Measurements from ENCODE around the gene EEF1AKMT2. TPM values are rescaled to one million over a fixed set of nuclear protein-coding genes. Genes with fewer than 3 reads are reported as not detected.

The EEF1AKMT2 gene
- polyA plus RNA-seq, 1 of the 3 experiments (the other 2 are of a cell fraction), result 14.0 TPM

- no peak for TF ChIP-seq ZBTB33 (IDR thresholded peaks at IDR 0.05; ENCODE audit: borderline replicate concordance, low read depth)
- TF ChIP-seq JUND (IDR thresholded peaks at IDR 0.05), result no peak
- no peak for TF ChIP-seq ELF1 (IDR thresholded peaks at IDR 0.05)
- no peak for TF ChIP-seq RFX5 (IDR thresholded peaks at IDR 0.05; ENCODE audit: low read length)
- TF ChIP-seq CHD2 (IDR thresholded peaks at IDR 0.05; ENCODE audit: low read length, partially characterized antibody), result no peak
- no peak for TF ChIP-seq RCOR1 (IDR thresholded peaks at IDR 0.05; ENCODE audit: low read length)
- TF ChIP-seq RAD21 (IDR thresholded peaks at IDR 0.05; ENCODE audit: low read length), result peak; percentile 79
- no peak for TF ChIP-seq IRF3 (IDR thresholded peaks at IDR 0.05; ENCODE audit: low read depth, low read length)
- no peak for TF ChIP-seq GATA2 (CRISPR knock-in tag; IDR thresholded peaks at IDR 0.05)
Measured at GRCh38 chr10:124745673-124746072, 46.0 kb downstream of the EEF1AKMT2 start (continued).

DNA sequence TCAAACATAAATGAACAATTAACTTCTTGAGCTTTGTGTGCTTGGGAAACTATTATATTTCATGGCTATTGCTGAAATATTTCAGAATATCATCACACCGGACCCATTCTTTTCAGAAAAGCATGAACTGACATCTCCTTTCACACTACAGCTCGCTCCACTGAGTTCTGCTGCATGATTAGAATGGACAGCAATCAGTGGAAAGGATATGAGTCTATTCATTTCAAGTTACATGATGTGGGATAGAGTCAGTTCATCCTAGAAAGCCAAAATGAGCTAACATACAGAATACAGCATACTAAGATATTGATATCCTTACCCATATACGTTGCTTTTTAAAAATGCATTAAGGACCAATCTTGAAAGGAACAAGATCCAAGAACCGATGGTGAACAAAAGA lies 46.4 kb downstream of the EEF1AKMT2 start:
- ChIA-PET CTCF (interaction anchor here (0.6 to 6.5 kb wide), 35 partner anchors 8 to 355 kb away, joined by 3 to 105 read pairs (median 3); partner anchors contain the start of gene EEF1AKMT2), POLR2A (interaction anchor here (1.6 kb wide), 1 partner anchor 11 kb away, joined by 4 read pairs; no protein-coding TSS in a partner anchor)
- 0 out of 2 replicates have a peak overlapping the region, but pooled peaks have one; percentile 1 for H3K9ac ChIP-seq
- no peaks in the 10 kb centered on the region for H3K9me3 ChIP-seq
- no peak overlapping the region for H2AFZ ChIP-seq (ENCODE audit: low read depth)
- no peak overlapping the region for H3K4me2 ChIP-seq
- DNase-seq, result no peak
- H3K27ac ChIP-seq (ENCODE audit: low read depth in 2 of 2, low read length in 1 of 2), result peak overlapping the region; percentile 28 to 34; a peak in 2 of 4 replicates
- TF ChIP-seq TEAD4 (IDR thresholded peaks at IDR 0.05; ENCODE audit: borderline replicate concordance, insufficient read depth) (no peak), MAX (IDR thresholded peaks at IDR 0.05; ENCODE audit: low read depth) (no peak), SMC3 (IDR thresholded peaks at IDR 0.05; ENCODE audit: low read depth, low read length) (no peak), FOXM1 (IDR thresholded peaks at IDR 0.05; ENCODE audit: low read depth) (no peak), EP300 (IDR thresholded peaks at IDR 0.05; ENCODE audit: borderline replicate concordance in 1 of 2, low read depth in 1 of 2, low read length in 1 of 2) (no peak), GABPA (IDR thresholded peaks at IDR 0.05; ENCODE audit: low read depth) (no peak), MXI1 (IDR thresholded peaks at IDR 0.05; ENCODE audit: low read depth, low read length) (no peak)
- peaks cover 8% of the 10 kb centered on the region; the same call in 1 of the 2 replicates for H3K79me2 ChIP-seq (ENCODE audit: insufficient read depth)
- H4K20me1 ChIP-seq (ENCODE audit: insufficient read depth), result peaks cover 12% of the 10 kb centered on the region; the same call in 1 of the 2 replicates
- H3F3A ChIP-seq (replicated peaks; ENCODE audit: insufficient read depth), result peaks cover 21% of the 10 kb centered on the region
- H3K27me3 ChIP-seq (ENCODE audit: insufficient read depth), result no peaks in the 10 kb centered on the region
- no peaks in the 10 kb centered on the region for H3K9me2 ChIP-seq
- no peak overlapping the region for H3K4me3 ChIP-seq (ENCODE audit: low read depth in 2 of 2, low read length in 1 of 2)
- WGBS (ENCODE audit: low lambda C conversion rate), result 80% methylated on average over 4 of the region's 4 CpGs
- peaks cover 12 to 21% of the 10 kb centered on the region in 2 experiments; a peak in 2 of 4 replicates for H3K4me1 ChIP-seq (ENCODE audit: control insufficient read depth in 1 of 2, insufficient read depth in 2 of 2, low read depth in 1 of 2, low read length in 1 of 2)
- peaks cover 9 to 12% of the 10 kb centered on the region in 2 experiments for H3K36me3 ChIP-seq (replicated peaks in 1 of 2; ENCODE audit: control insufficient read depth in 1 of 2, insufficient read depth in 2 of 2, low read length in 1 of 2)

All from SK-N-SH (cell line).